HepG2 (cell line): ENCODE data around the gene NELL1. TPM values are rescaled to one million over a fixed set of nuclear protein-coding genes. Genes with fewer than 3 reads are reported as not detected.

Experiments used
- ATAC-seq: fragments of 200-7000 bp; cut with Tn5 transposase; 3 replicates; pipeline ENCODE4 v1.9.1; 2020; ENCODE audit warnings: mild to moderate bottlenecking, moderate library complexity
- BruUV-seq: library from RNA; stranded (reverse); fragments of 400-500 nt; replicated peaks from 2 replicates; lab custom pipeline; 2021; lab: Mats Ljungman, UMichigan
- CTCF ChIA-PET: fragments of 300-600 bp; formaldehyde crosslinking; extraction: SDS; loops from one replicate; lab custom pipeline; 2021; ENCODE audit warnings: low total read pairs, inconsistent platforms, low intra/inter-chr PET ratio; lab: Yijun Ruan, JAX
- POLR2A ChIA-PET: fragments of 350-600 bp; sonication (Branson Sonifier 250); formaldehyde crosslinking; loops from one replicate; lab custom pipeline; 2020; ENCODE audit warnings: antibody characterized with exemption, inconsistent platforms; lab: Yijun Ruan, JAX
- DNase-seq: peaks from one replicate; pipeline ENCODE4 v3.0.0-alpha.2; 2015; ENCODE audit warnings: low spot score
- FAIRE-seq: peaks from 3 replicates; lab custom pipeline; 2011; peaks lifted over from hg19 to GRCh38; lab: Jason Lieb, UNC
- H2AFZ ChIP-seq: one replicate; pipeline ENCODE4 v1.6.1; 2011; ENCODE audit warnings: low read length, inconsistent platforms
- H3K27ac ChIP-seq: fragments of 300-600 bp; 3 replicates; pipeline ENCODE4 v1.8.0; 2011; ENCODE audit warnings: mixed run types, mild to moderate bottlenecking, mixed read lengths, low read length, inconsistent platforms; ENCODE audit not compliant: insufficient read depth; ENCODE audit errors: extremely low read length
- H3K27me3 ChIP-seq, 2 experiments: fragments of 200-600 bp in 1 of 2; 2 replicates in 1 of 2; 3 replicates in 1 of 2; pipeline versions ENCODE4 v1.6.0 to v1.8.0; 2011; ENCODE audit warnings: low read length in 2 of 2, mild to moderate bottlenecking in 2 of 2, moderate library complexity in 2 of 2, inconsistent platforms in 1 of 2; ENCODE audit not compliant: insufficient read depth in 2 of 2, control insufficient read depth in 1 of 2
- H3K36me3 ChIP-seq, 2 experiments: fragments of 200-600 bp in 1 of 2; replicated peaks in 1 of 2; 2 replicates in 1 of 2; 3 replicates in 1 of 2; pipeline versions ENCODE4 v1.5.1 to v1.8.0; 2011; ENCODE audit warnings: low read length in 2 of 2, inconsistent platforms in 1 of 2; ENCODE audit not compliant: insufficient read depth in 2 of 2, control insufficient read depth in 1 of 2
- H3K4me1 ChIP-seq: 2 replicates; pipeline ENCODE4 v1.5.1; 2012; ENCODE audit warnings: low read length, inconsistent platforms; ENCODE audit not compliant: insufficient read depth
- H3K4me2 ChIP-seq: 2 replicates; pipeline ENCODE4 v1.6.0; 2011; ENCODE audit warnings: low read depth, low read length, inconsistent platforms
- H3K4me3 ChIP-seq, 3 experiments: fragments of 200-600 bp in 1 of 3; sonication (generic), shearing (Covaris generic) in 1 of 3; replicated peaks in 1 of 3; 2 replicates each; pipeline ENCODE4 v1.5.1; 2011 to 2016; ENCODE audit warnings: low read length in 3 of 3, inconsistent platforms in 2 of 3, low read depth in 2 of 3, mild to moderate bottlenecking in 2 of 3, control low read depth in 1 of 3, mixed read lengths in 1 of 3; ENCODE audit not compliant: insufficient read depth in 1 of 3
- H3K79me2 ChIP-seq: one replicate; pipeline ENCODE4 v1.6.1; 2011; ENCODE audit warnings: low read length, inconsistent platforms; ENCODE audit not compliant: insufficient read depth
- H3K9ac ChIP-seq: 2 replicates; pipeline ENCODE4 v1.6.0; 2011; ENCODE audit warnings: mild to moderate bottlenecking, low read depth, low read length, inconsistent platforms; ENCODE audit not compliant: insufficient read depth
- H3K9me3 ChIP-seq: 2 replicates; pipeline ENCODE4 v1.5.1; 2012; ENCODE audit warnings: mild to moderate bottlenecking, low read length
- H4K20me1 ChIP-seq: 2 replicates; pipeline ENCODE4 v1.6.0; 2011; ENCODE audit warnings: inconsistent platforms, mild to moderate bottlenecking, low read length, moderate library complexity; ENCODE audit not compliant: insufficient read depth
- NCOA2 ChIP-seq: sonication (generic); formaldehyde crosslinking; IDR thresholded peaks from 2 replicates; pipeline ENCODE4 v1.8.0; 2022; ENCODE audit warnings: inconsistent platforms
- ZNF205 ChIP-seq: IDR thresholded peaks from 2 replicates; pipeline ENCODE4 v1.6.1; 2018; ENCODE audit warnings: missing biosample characterization, missing genetic modification reagents
- WGBS: methylation state at CpG from one replicate; pipeline ENCODE4 v1.1.6; 2017; ENCODE audit warnings: low lambda C conversion rate; 5-methylcytosine and 5-hydroxymethylcytosine counted together
- in situ Hi-C: cut with HindIII; loops from 2 replicates; pipeline ENCODE4 v1.10.0; 2017; ENCODE audit warnings: low pct_unique_long_range_greater_than_20kb; ENCODE audit not compliant: extremely low pct_ligation_motif_present
- intact Hi-C: fragments of 100-400 bp; cut with micrococcal nuclease; formaldehyde crosslinking; loops from one replicate; pipeline ENCODE4 v1.10.0; 2022; ENCODE audit not compliant: unreplicated experiment
- polyA plus RNA-seq, 8 experiments: library from polyadenylated mRNA; depleted of rRNA in 3 of 8; stranded (reverse) in 7 of 8; unstranded in 1 of 8; fragments of >200 nt; fragmentation: Illumina TruSeq in 4 of 8; extraction: Trizol in 4 of 8; gene quantifications; 2 replicates each; pipeline versions ENCODE4 v1.2.1 to v1.2.3, GENCODE V29; 2011 to 2016; ENCODE audit warnings: low read depth in 4 of 8, missing spikeins in 1 of 8, mixed read lengths in 1 of 8; ENCODE audit not compliant: insufficient read depth in 1 of 8
- total RNA-seq, 5 experiments: library from RNA; depleted of rRNA; stranded (reverse); fragments of >200 nt; fragmentation: Illumina TruSeq; extraction: Trizol; gene quantifications; 2 replicates each; pipeline ENCODE4 v1.2.3, GENCODE V29; 2016; ENCODE audit warnings: low read depth in 1 of 5
- TF ChIP-seq, protein P1 (sequence below): sonication (generic); formaldehyde crosslinking; IDR thresholded peaks from 2 replicates; pipeline ENCODE4 v1.5.1; 2020; ENCODE audit warnings: mild to moderate bottlenecking, moderate library complexity, missing genetic modification reagents
- TF ChIP-seq, protein P2 (sequence below): sonication (generic); formaldehyde crosslinking; IDR thresholded peaks from 2 replicates; pipeline ENCODE4 v1.4.0; 2020; ENCODE audit warnings: missing genetic modification reagents, borderline replicate concordance

Gene NELL1
- total and polyA plus RNA-seq, 2 of the 13 experiments (the other 11 are each of a cell fraction or from before 2014, with no cell fraction given), result not detected

DNA sequence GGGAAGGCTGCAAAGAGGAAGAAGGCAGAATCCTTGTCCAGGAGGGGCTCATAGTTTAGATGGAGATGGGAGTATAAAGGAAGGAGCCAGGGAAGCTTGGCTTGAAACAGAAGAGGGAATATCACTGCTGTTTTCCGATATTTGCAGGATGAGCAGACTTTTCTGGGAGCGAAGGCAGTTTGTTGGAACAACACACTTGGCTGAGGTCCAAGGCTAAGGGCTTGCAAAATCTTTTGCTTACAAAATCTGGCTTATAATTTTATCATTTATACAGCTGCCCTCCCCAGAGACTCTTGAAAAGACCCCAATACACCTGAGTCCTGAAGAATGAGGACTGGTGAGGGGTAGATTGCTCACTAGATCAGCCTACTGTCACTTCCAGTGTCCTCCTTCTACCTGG lies 174.8 kb downstream of the NELL1 start:
- Histone ChIP-seq H3K4me3 (no peak overlapping the region), H3K9me3 (no peaks in the 10 kb centered on the region), H3K27ac (no peak overlapping the region), H3K9ac (no peak overlapping the region), H3K36me3 (no peaks in the 10 kb centered on the region), H3K4me1 (no peaks in the 10 kb centered on the region), H3K27me3 (no peaks in the 10 kb centered on the region)
- 13% methylated on average over 2 of the region's 2 CpGs for WGBS
- DNase-seq, result no peak
- in situ Hi-C loops, result no loop called here
- intact Hi-C loops, result no loop called here
- BruUV-seq, result no TSS peak
- ATAC-seq, result no peak
- POLR2A ChIA-PET, result no interaction called here
- CTCF ChIA-PET, result no interaction called here
- TF ChIP-seq, protein P1, sequence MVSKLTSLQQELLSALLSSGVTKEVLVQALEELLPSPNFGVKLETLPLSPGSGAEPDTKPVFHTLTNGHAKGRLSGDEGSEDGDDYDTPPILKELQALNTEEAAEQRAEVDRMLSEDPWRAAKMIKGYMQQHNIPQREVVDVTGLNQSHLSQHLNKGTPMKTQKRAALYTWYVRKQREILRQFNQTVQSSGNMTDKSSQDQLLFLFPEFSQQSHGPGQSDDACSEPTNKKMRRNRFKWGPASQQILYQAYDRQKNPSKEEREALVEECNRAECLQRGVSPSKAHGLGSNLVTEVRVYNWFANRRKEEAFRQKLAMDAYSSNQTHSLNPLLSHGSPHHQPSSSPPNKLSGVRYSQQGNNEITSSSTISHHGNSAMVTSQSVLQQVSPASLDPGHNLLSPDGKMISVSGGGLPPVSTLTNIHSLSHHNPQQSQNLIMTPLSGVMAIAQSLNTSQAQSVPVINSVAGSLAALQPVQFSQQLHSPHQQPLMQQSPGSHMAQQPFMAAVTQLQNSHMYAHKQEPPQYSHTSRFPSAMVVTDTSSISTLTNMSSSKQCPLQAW (CRISPR knock-in tag), result no peak
- TF ChIP-seq ZNF205 (CRISPR knock-in tag) (no peak), NCOA2 (CRISPR knock-in tag) (no peak)
- TF ChIP-seq, protein P2, sequence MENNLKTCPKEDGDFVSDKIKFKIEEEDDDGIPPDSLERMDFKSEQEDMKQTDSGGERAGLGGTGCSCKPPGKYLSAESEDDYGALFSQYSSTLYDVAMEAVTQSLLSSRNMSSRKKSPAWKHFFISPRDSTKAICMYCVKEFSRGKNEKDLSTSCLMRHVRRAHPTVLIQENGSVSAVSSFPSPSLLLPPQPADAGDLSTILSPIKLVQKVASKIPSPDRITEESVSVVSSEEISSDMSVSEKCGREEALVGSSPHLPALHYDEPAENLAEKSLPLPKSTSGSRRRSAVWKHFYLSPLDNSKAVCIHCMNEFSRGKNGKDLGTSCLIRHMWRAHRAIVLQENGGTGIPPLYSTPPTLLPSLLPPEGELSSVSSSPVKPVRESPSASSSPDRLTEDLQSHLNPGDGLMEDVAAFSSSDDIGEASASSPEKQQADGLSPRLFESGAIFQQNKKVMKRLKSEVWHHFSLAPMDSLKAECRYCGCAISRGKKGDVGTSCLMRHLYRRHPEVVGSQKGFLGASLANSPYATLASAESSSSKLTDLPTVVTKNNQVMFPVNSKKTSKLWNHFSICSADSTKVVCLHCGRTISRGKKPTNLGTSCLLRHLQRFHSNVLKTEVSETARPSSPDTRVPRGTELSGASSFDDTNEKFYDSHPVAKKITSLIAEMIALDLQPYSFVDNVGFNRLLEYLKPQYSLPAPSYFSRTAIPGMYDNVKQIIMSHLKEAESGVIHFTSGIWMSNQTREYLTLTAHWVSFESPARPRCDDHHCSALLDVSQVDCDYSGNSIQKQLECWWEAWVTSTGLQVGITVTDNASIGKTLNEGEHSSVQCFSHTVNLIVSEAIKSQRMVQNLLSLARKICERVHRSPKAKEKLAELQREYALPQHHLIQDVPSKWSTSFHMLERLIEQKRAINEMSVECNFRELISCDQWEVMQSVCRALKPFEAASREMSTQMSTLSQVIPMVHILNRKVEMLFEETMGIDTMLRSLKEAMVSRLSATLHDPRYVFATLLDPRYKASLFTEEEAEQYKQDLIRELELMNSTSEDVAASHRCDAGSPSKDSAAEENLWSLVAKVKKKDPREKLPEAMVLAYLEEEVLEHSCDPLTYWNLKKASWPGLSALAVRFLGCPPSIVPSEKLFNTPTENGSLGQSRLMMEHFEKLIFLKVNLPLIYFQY (CRISPR knock-in tag), result no peak
- TF ChIP-seq, all 625 proteins: peak for 0
- Histone ChIP-seq H2AFZ (no peak overlapping the region), H4K20me1 (no peaks in the 10 kb centered on the region), H3K79me2 (no peaks in the 10 kb centered on the region), H3K4me2 (no peak overlapping the region)
- FAIRE-seq, result no peak
